GM10266 (cell line): ENCODE data around the gene MROH2B.

Source experiments
- DNase-seq: peaks from one replicate; pipeline ENCODE4 v3.0.0; 2012; ENCODE audit errors: extremely low spot score
- TF ChIP-seq, protein P1 (sequence below): IDR thresholded peaks from 2 replicates; pipeline ENCODE4 v1.5.1; 2012; ENCODE audit warnings: mild to moderate bottlenecking, low read depth; ENCODE audit not compliant: control insufficient read depth, insufficient read depth; ENCODE audit errors: missing control alignments

Gene MROH2B

DNA sequence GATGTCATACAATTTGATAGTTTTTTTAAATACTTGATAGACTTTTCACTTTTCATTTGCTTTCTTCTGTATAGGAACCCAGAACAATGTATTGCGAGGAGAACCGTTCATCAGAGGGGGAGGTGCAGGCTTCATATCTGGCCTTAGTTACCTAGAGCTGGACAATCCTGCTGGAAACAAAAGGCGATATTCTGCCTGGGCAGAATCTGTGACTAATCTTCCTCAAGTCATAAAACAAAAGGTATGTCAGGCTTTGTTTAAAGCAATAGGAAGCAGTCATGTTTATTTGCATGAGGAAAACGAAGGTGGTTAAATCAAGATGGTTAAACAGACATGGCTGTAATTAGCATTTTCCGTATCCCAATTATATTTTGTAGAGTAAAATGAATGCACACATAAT, 115.8 kb downstream of the MROH2B start:
- DNase-seq, result no peak
- TF ChIP-seq, protein P1, sequence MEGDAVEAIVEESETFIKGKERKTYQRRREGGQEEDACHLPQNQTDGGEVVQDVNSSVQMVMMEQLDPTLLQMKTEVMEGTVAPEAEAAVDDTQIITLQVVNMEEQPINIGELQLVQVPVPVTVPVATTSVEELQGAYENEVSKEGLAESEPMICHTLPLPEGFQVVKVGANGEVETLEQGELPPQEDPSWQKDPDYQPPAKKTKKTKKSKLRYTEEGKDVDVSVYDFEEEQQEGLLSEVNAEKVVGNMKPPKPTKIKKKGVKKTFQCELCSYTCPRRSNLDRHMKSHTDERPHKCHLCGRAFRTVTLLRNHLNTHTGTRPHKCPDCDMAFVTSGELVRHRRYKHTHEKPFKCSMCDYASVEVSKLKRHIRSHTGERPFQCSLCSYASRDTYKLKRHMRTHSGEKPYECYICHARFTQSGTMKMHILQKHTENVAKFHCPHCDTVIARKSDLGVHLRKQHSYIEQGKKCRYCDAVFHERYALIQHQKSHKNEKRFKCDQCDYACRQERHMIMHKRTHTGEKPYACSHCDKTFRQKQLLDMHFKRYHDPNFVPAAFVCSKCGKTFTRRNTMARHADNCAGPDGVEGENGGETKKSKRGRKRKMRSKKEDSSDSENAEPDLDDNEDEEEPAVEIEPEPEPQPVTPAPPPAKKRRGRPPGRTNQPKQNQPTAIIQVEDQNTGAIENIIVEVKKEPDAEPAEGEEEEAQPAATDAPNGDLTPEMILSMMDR, result no peak
